Measurements from ENCODE around the gene PTPN1. TPM values are rescaled to one million over a fixed set of nuclear protein-coding genes. Genes with fewer than 3 reads are reported as not detected.
"Not testable (repeated sequence)": the region's sequence is repeated elsewhere in the genome, so short reads cannot be mapped to it uniquely, and the experiment has no call there.

Gene PTPN1
- total and polyA plus RNA-seq, 2 of the 13 experiments (the other 11 are each of a cell fraction or from before 2014, with no cell fraction given) = 17.7 to 37.2 TPM

- Histone ChIP-seq H3K36me3 (replicated peaks in 1 of 2; ENCODE audit: control insufficient read depth in 1 of 2, insufficient read depth in 2 of 2, low read length in 2 of 2) (peaks cover 26 to 75% of the 10 kb centered on the region in 2 experiments), H3K4me1 (ENCODE audit: insufficient read depth, low read length) (peaks cover 21% of the 10 kb centered on the region), H3K79me2 (ENCODE audit: insufficient read depth, low read length) (no peaks in the 10 kb centered on the region), H3K27ac (ENCODE audit: extremely low read length, insufficient read depth, low read length) (no peak overlapping the region), H3K4me3 (replicated peaks in 1 of 3; ENCODE audit: insufficient read depth in 1 of 3, low read depth in 2 of 3, low read length in 3 of 3) (no peak overlapping the region), H3K4me2 (ENCODE audit: low read depth, low read length) (no peak overlapping the region), H3K9ac (ENCODE audit: insufficient read depth, low read depth, low read length) (no peak overlapping the region), H2AFZ (ENCODE audit: low read length) (no peak overlapping the region), H3K27me3 (ENCODE audit: control insufficient read depth in 1 of 2, insufficient read depth in 2 of 2, low read length in 2 of 2) (no peaks in the 10 kb centered on the region), H3K9me3 (ENCODE audit: low read length) (no peaks in the 10 kb centered on the region), H4K20me1 (ENCODE audit: insufficient read depth, low read length) (no peaks in the 10 kb centered on the region)
- WGBS (ENCODE audit: low lambda C conversion rate) = 80% methylated on average over 11 of the region's 11 CpGs
- ChIA-PET CTCF (ENCODE audit: low intra/inter-chr PET ratio, low total read pairs) (no interaction called here), POLR2A (no interaction called here)
- BruUV-seq (replicated peaks) = no TSS peak
- in situ Hi-C loops (cut with HindIII; ENCODE audit: extremely low pct_ligation_motif_present, low pct_unique_long_range_greater_than_20kb) = no loop called here
- DNase-seq (ENCODE audit: low spot score) = no peak
- TF ChIP-seq IRF1 (CRISPR knock-in tag; IDR thresholded peaks at IDR 0.05; ENCODE audit: low read depth) = no peak
- no peak for TF ChIP-seq HOXA3 (CRISPR knock-in tag; IDR thresholded peaks at IDR 0.05)
- no peak for TF ChIP-seq DPF2 (CRISPR knock-in tag; IDR thresholded peaks at IDR 0.05; ENCODE audit: borderline replicate concordance, low read depth)
- TF ChIP-seq ATAD3A (CRISPR knock-in tag; IDR thresholded peaks at IDR 0.05) = no peak
- no peak for TF ChIP-seq FOXP1 (IDR thresholded peaks at IDR 0.05)
- TF ChIP-seq FOXP1 (CRISPR knock-in tag; IDR thresholded peaks at IDR 0.05) = no peak
- no peak for TF ChIP-seq ZNF558 (CRISPR knock-in tag; IDR thresholded peaks at IDR 0.05; ENCODE audit: borderline replicate concordance)
- no peak for TF ChIP-seq SIX1 (CRISPR knock-in tag; IDR thresholded peaks at IDR 0.05; ENCODE audit: borderline replicate concordance)
- no peak for TF ChIP-seq ZSCAN20 (CRISPR knock-in tag; IDR thresholded peaks at IDR 0.05; ENCODE audit: borderline replicate concordance)
- FAIRE-seq = no peak
- ATAC-seq = no peak
- intact Hi-C loops (cut with micrococcal nuclease; ENCODE audit: unreplicated experiment) = no loop called here
Observed at GRCh38 chr20:50568549-50568942, 58.4 kb downstream of the PTPN1 start.

GRCh38 chr20:50569487-50569863 is 59.3 kb downstream of the PTPN1 start:
- FAIRE-seq; BruUV-seq (replicated peaks); intact Hi-C loops (cut with micrococcal nuclease; ENCODE audit: unreplicated experiment); DNase-seq (ENCODE audit: low spot score); POLR2A ChIA-PET; H2AFZ ChIP-seq (ENCODE audit: low read length); H3K79me2 ChIP-seq (ENCODE audit: insufficient read depth, low read length); H3K9ac ChIP-seq (ENCODE audit: insufficient read depth, low read depth, low read length); H3K4me2 ChIP-seq (ENCODE audit: low read depth, low read length); CTCF ChIA-PET (ENCODE audit: low intra/inter-chr PET ratio, low total read pairs); H3K4me3 ChIP-seq (replicated peaks in 1 of 3; ENCODE audit: insufficient read depth in 1 of 3, low read depth in 2 of 3, low read length in 3 of 3); H3K9me3 ChIP-seq (ENCODE audit: low read length); H3K27me3 ChIP-seq (ENCODE audit: control insufficient read depth in 1 of 2, insufficient read depth in 2 of 2, low read length in 2 of 2); H4K20me1 ChIP-seq (ENCODE audit: insufficient read depth, low read length); in situ Hi-C loops (cut with HindIII; ENCODE audit: extremely low pct_ligation_motif_present, low pct_unique_long_range_greater_than_20kb); H3K27ac ChIP-seq (ENCODE audit: extremely low read length, insufficient read depth, low read length): not testable (repeated sequence)
- 0 out of 2 replicates have a peak, but pooled peaks have one; percentile 81 for TF ChIP-seq TRIM22 (IDR thresholded peaks at IDR 0.05)
- 92% methylated on average over 7 of the region's 7 CpGs for WGBS (ENCODE audit: low lambda C conversion rate)
- Histone ChIP-seq H3K36me3 (replicated peaks in 1 of 2; ENCODE audit: control insufficient read depth in 1 of 2, insufficient read depth in 2 of 2, low read length in 2 of 2) (peaks cover 27 to 81% of the 10 kb centered on the region in 2 experiments), H3K4me1 (ENCODE audit: insufficient read depth, low read length) (peaks cover 12% of the 10 kb centered on the region)
- peak; percentile 12; the same call in 2 of the 3 replicates for ATAC-seq
